GM18499 (cell line): ENCODE results near the gene RGS3.

Experiments
- ATAC-seq: cut with Tn5 transposase; IDR thresholded peaks from one replicate; pipeline ENCODE4 v1.9.1; 2021; ENCODE audit warnings: moderate number of reproducible peaks; ENCODE audit not compliant: insufficient read depth, unreplicated experiment

The RGS3 gene

GRCh38 chr9:113645227-113645977 is 181.9 kb downstream of the RGS3 start:
- ATAC-seq: no peak

GRCh38 chr9:113645978-113646253 is 182.4 kb downstream of the RGS3 start:
- ATAC-seq: no peak

DNA sequence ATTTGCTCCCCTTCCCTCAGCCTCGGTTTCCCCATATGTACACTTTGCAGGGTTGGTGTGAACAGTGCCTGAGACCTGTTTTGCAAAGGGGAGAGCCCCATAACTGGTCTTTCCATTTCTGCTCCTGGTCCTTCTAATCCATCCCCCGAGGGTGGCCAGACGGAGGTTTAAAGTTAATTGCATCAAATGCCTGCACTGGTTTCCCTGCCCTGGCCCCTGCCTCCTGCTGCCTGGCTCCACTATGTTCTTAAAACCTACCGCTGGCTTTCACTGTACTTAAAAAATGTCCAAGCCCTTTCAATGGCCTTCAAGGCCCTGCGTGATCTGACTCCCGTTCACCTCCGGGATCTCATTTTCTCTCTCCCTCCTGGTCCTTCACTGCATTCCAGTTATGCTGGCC is 183.0 kb downstream of the RGS3 start:
- ATAC-seq: no peak
